Measurements from ENCODE around the gene AMBP. TPM values are rescaled to one million over a fixed set of nuclear protein-coding genes. Genes with fewer than 3 reads are reported as not detected.

The AMBP gene
- total RNA-seq, 1 experiment from 2014 or later, result not detected

GRCh38 chr9:114093761-114094505, 15.8 kb upstream of the AMBP start:
- no peak overlapping the region for H3K27ac Mint-ChIP-seq (ENCODE audit: low read depth, unreplicated experiment)
- intact Hi-C loops (cut with micrococcal nuclease), result no loop called here
- H3K4me1 Mint-ChIP-seq (ENCODE audit: insufficient read depth, unreplicated experiment), result no peaks in the 10 kb centered on the region
- BruUV-seq (replicated peaks), result no TSS peak
- ChIA-PET POLR2A (no interaction called here), CTCF (interaction anchor here (0.6 to 5.6 kb wide), 4 partner anchors 10 to 197 kb away, joined by 3 to 36 read pairs (median 5); no protein-coding TSS in a partner anchor)
- TF ChIP-seq CTCF (IDR thresholded peaks at IDR 0.05; ENCODE audit: unreplicated experiment), result no peak
- no peaks in the 10 kb centered on the region for H3K27me3 Mint-ChIP-seq (ENCODE audit: insufficient read depth, unreplicated experiment)
- DNase-seq (ENCODE audit: unreplicated experiment), result no peak
- H3K4me3 Mint-ChIP-seq (ENCODE audit: unreplicated experiment), result no peak overlapping the region
- no peaks in the 10 kb centered on the region for H3K9me3 Mint-ChIP-seq (ENCODE audit: unreplicated experiment)
- no peaks in the 10 kb centered on the region for H3K36me3 Mint-ChIP-seq (ENCODE audit: insufficient read depth, unreplicated experiment)

GRCh38 chr9:114093031-114093471, 15.0 kb upstream of the AMBP start:
- TF ChIP-seq CTCF (IDR thresholded peaks at IDR 0.05; ENCODE audit: unreplicated experiment), result no peak
- Mint-ChIP-seq H3K4me1 (ENCODE audit: insufficient read depth, unreplicated experiment) (no peaks in the 10 kb centered on the region), H3K4me3 (ENCODE audit: unreplicated experiment) (no peak overlapping the region), H3K9me3 (ENCODE audit: unreplicated experiment) (no peaks in the 10 kb centered on the region), H3K27ac (ENCODE audit: low read depth, unreplicated experiment) (no peak overlapping the region), H3K27me3 (ENCODE audit: insufficient read depth, unreplicated experiment) (no peaks in the 10 kb centered on the region), H3K36me3 (ENCODE audit: insufficient read depth, unreplicated experiment) (no peaks in the 10 kb centered on the region)
- POLR2A ChIA-PET, result no interaction called here
- CTCF ChIA-PET, result interaction anchor here (0.6 to 5.6 kb wide), 4 partner anchors 9 to 198 kb away, joined by 3 to 36 read pairs (median 5); no protein-coding TSS in a partner anchor
- intact Hi-C loops (cut with micrococcal nuclease), result no loop called here
- DNase-seq (ENCODE audit: unreplicated experiment), result no peak
- no TSS peak for BruUV-seq (replicated peaks)

- CTCF ChIA-PET, result no interaction called here
- H3K4me1 Mint-ChIP-seq (ENCODE audit: insufficient read depth, unreplicated experiment), result no peaks in the 10 kb centered on the region
- no peak overlapping the region for H3K27ac Mint-ChIP-seq (ENCODE audit: low read depth, unreplicated experiment)
- POLR2A ChIA-PET, result no interaction called here
- H3K4me3 Mint-ChIP-seq (ENCODE audit: unreplicated experiment), result no peak overlapping the region
- intact Hi-C loops (cut with micrococcal nuclease), result no loop called here
- no peaks in the 10 kb centered on the region for H3K9me3 Mint-ChIP-seq (ENCODE audit: unreplicated experiment)
- BruUV-seq (replicated peaks), result no TSS peak
- H3K36me3 Mint-ChIP-seq (ENCODE audit: insufficient read depth, unreplicated experiment), result no peaks in the 10 kb centered on the region
- DNase-seq (ENCODE audit: unreplicated experiment), result no peak
- no peak for TF ChIP-seq CTCF (IDR thresholded peaks at IDR 0.05; ENCODE audit: unreplicated experiment)
- no peaks in the 10 kb centered on the region for H3K27me3 Mint-ChIP-seq (ENCODE audit: insufficient read depth, unreplicated experiment)
Measured at GRCh38 chr9:114092336-114092735, 14.2 kb upstream of the AMBP start.

- no peak for DNase-seq (ENCODE audit: unreplicated experiment)
- BruUV-seq (replicated peaks), result no TSS peak
- H3K4me1 Mint-ChIP-seq (ENCODE audit: insufficient read depth, unreplicated experiment), result no peaks in the 10 kb centered on the region
- H3K36me3 Mint-ChIP-seq (ENCODE audit: insufficient read depth, unreplicated experiment), result no peaks in the 10 kb centered on the region
- POLR2A ChIA-PET, result interaction anchor here (0.6 kb wide), 2 partner anchors 11 to 315 kb away, joined by 3 read pairs; no protein-coding TSS in a partner anchor
- TF ChIP-seq CTCF (IDR thresholded peaks at IDR 0.05; ENCODE audit: unreplicated experiment), result no peak
- H3K27ac Mint-ChIP-seq (ENCODE audit: low read depth, unreplicated experiment), result no peak overlapping the region
- intact Hi-C loops (cut with micrococcal nuclease), result no loop called here
- CTCF ChIA-PET, result interaction anchor here (0.6 to 1.0 kb wide), 4 partner anchors 9 to 702 kb away, joined by 3 to 5 read pairs (median 4); no protein-coding TSS in a partner anchor
- no peak overlapping the region for H3K4me3 Mint-ChIP-seq (ENCODE audit: unreplicated experiment)
- H3K27me3 Mint-ChIP-seq (ENCODE audit: insufficient read depth, unreplicated experiment), result no peaks in the 10 kb centered on the region
- no peaks in the 10 kb centered on the region for H3K9me3 Mint-ChIP-seq (ENCODE audit: unreplicated experiment)
Measured at GRCh38 chr9:114091711-114092110, 13.6 kb upstream of the AMBP start.
